Esophagus squamous epithelium (tissue), 5 donors: ENCODE data around the gene ENTPD1. TPM values are rescaled to one million over a fixed set of nuclear protein-coding genes. Genes with fewer than 3 reads are reported as not detected.

Experiments used
- DNase-seq: peaks from one replicate; lab custom pipeline; 2025; lab: John Stamatoyannopoulos, UW
- H3K27ac ChIP-seq, 4 donors: fragments of 200-600 bp; sonication (generic); one replicate each; pipeline ENCODE4 v1.5.1; 2016 to 2019; ENCODE audit warnings: mild to moderate bottlenecking in 1 of 4
- H3K27me3 ChIP-seq, 4 donors: fragments of 200-600 bp; sonication (generic); 1 replicate in 3 of 4; 2 replicates in 1 of 4; pipeline versions ENCODE4 v1.5.1 to v1.6.0; 2017 to 2021; ENCODE audit warnings: antibody characterized with exemption in 1 of 4
- H3K36me3 ChIP-seq, 3 donors: fragments of 200-600 bp; sonication (generic); one replicate each; pipeline ENCODE4 v1.5.1; 2016 to 2019
- H3K4me1 ChIP-seq, 3 donors: fragments of 200-600 bp; sonication (generic); one replicate each; pipeline ENCODE4 v1.5.1; 2017 to 2019
- H3K4me3 ChIP-seq, 4 donors: fragments of 200-600 bp; sonication (generic); 1 replicate in 3 of 4; 2 replicates in 1 of 4; pipeline ENCODE4 v1.5.1; 2016 to 2019; ENCODE audit warnings: mild to moderate bottlenecking in 2 of 4, moderate library complexity in 1 of 4
- H3K9me3 ChIP-seq, 3 donors: fragments of 200-600 bp; sonication (generic); one replicate each; pipeline ENCODE4 v1.5.1; 2016 to 2019
- CTCF ChIP-seq, 6 experiments: fragments of 450-650 bp in 4 of 6; fragments of 200-600 bp in 2 of 6; sonication (generic) in 2 of 6; IDR thresholded peaks; one replicate each; pipeline ENCODE4 v1.5.1; 2016 to 2019; ENCODE audit warnings: antibody characterized with exemption in 6 of 6, mild to moderate bottlenecking in 4 of 6, moderate library complexity in 4 of 6
- POLR2A ChIP-seq, 4 donors: fragments of 450-650 bp; IDR thresholded peaks; one replicate each; pipeline ENCODE4 v1.6.1; 2017; ENCODE audit warnings: antibody characterized with exemption in 4 of 4, mild to moderate bottlenecking in 4 of 4, moderate library complexity in 3 of 4
- WGBS, 2 donors: methylation state at CpG; one replicate each; pipeline ENCODE4 v1.1.5; 2018; 5-methylcytosine and 5-hydroxymethylcytosine counted together
- intact Hi-C: fragments of 100-400 bp; cut with DNase I; formaldehyde crosslinking; loops from one replicate; pipeline ENCODE4 v1.15.0; 2022
- total RNA-seq, 4 donors: library from RNA; depleted of rRNA; stranded (reverse); fragments of >200 nt; gene quantifications; one replicate each; pipeline ENCODE4 v1.1.0, GENCODE V29; 2016
- donor health status: DM: yes; HTN: yes; CAD: no.

Gene ENTPD1
- total RNA-seq, 4 donors from 2014 or later: 7.7 to 34.5 (median 10.1) TPM

DNA sequence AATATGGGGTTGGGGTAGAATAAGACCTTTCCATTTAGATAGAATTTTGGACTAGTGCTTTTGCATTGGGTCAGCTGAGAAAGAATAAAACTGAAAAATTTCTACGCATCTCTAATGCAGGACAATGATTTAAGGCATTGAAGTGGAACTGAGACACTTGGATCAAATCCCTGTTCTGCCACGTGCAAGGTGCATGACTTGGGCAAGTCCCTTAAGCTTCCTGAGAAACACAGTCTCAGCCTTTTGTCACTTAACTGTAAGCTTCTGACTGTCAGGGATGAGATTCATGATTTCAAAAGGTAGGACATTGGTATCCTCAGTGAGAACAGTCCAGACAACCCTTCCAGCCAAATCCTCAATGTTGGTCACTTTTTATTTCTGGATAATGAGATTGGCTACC, 59.2 kb downstream of the ENTPD1 start:
- H3K4me1 ChIP-seq: peaks cover 5 to 48% (median 24%) of the 10 kb centered on the region in 3 donors
- no peaks in the 10 kb centered on the region for H3K9me3 ChIP-seq
- peak overlapping the region in 3 of 4 donors; percentile 32 to 81 (median 70) for H3K27ac ChIP-seq
- H3K27me3 ChIP-seq: no peaks in the 10 kb centered on the region
- H3K36me3 ChIP-seq: no peaks in the 10 kb centered on the region
- no peak for DNase-seq
- WGBS, 2 donors: 51 to 71% methylated on average over 2 of the region's 2 CpGs
- TF ChIP-seq POLR2A (IDR thresholded peaks at IDR 0.05) (no peak), CTCF (IDR thresholded peaks at IDR 0.05) (no peak)
- H3K4me3 ChIP-seq: no peak overlapping the region
- intact Hi-C loops: no loop called here

- Histone ChIP-seq H3K27ac (peak overlapping the region in 3 of 4 donors; percentile 21 to 81 (median 70)), H3K27me3 (no peaks in the 10 kb centered on the region), H3K9me3 (no peaks in the 10 kb centered on the region), H3K4me1 (peaks cover 5 to 54% (median 24%) of the 10 kb centered on the region in 3 donors), H3K4me3 (no peak overlapping the region), H3K36me3 (no peaks in the 10 kb centered on the region)
- intact Hi-C loops: no loop called here
- 55 to 59% methylated on average over 6 of the region's 6 CpGs for WGBS, 2 donors
- no peak for TF ChIP-seq CTCF (IDR thresholded peaks at IDR 0.05)
- no peak for TF ChIP-seq POLR2A (IDR thresholded peaks at IDR 0.05)
- no peak for DNase-seq
These were observed 59.8 kb downstream of the ENTPD1 start for GRCh38 chr10:95815701-95816240.

GRCh38 chr10:95818010-95818409, 62.0 kb downstream of the ENTPD1 start:
- Histone ChIP-seq H3K4me1 (peaks cover 5 to 59% (median 24%) of the 10 kb centered on the region in 3 donors), H3K27me3 (no peaks in the 10 kb centered on the region), H3K27ac (peak overlapping the region in 3 of 4 donors; percentile 51 to 68 (median 68)), H3K9me3 (no peaks in the 10 kb centered on the region), H3K4me3 (no peak overlapping the region), H3K36me3 (no peaks in the 10 kb centered on the region)
- TF ChIP-seq POLR2A (IDR thresholded peaks at IDR 0.05) (no peak), CTCF (IDR thresholded peaks at IDR 0.05) (no peak)
- intact Hi-C loops: no loop called here
- no peak for DNase-seq
- 83 to 88% methylated on average over 1 of the region's 1 CpG for WGBS, 2 donors

GRCh38 chr10:95818668-95819067, 62.7 kb downstream of the ENTPD1 start:
- H3K27me3 ChIP-seq: no peaks in the 10 kb centered on the region

More at GRCh38 chr10:95818668-95819067, 62.7 kb downstream of the ENTPD1 start:
- WGBS, 2 donors: 11 to 31% methylated on average over 2 of the region's 2 CpGs
- H3K4me1 ChIP-seq: peaks cover 2 to 52% (median 23%) of the 10 kb centered on the region in 3 donors
- no peak for DNase-seq
- peak overlapping the region in 3 of 4 donors; percentile 53 to 68 (median 68) for H3K27ac ChIP-seq
- no peak overlapping the region for H3K4me3 ChIP-seq
- intact Hi-C loops: no loop called here
- H3K36me3 ChIP-seq: no peaks in the 10 kb centered on the region
- TF ChIP-seq CTCF (IDR thresholded peaks at IDR 0.05) (no peak), POLR2A (IDR thresholded peaks at IDR 0.05) (no peak)
- no peaks in the 10 kb centered on the region for H3K9me3 ChIP-seq
